Gastroesophageal sphincter (tissue), 4 donors: Measurements from ENCODE around the gene SHPK. TPM values are rescaled to one million over a fixed set of nuclear protein-coding genes. Genes with fewer than 3 reads are reported as not detected.

Experiments used
- ATAC-seq: fragments of 150-250 bp; one replicate; pipeline ENCODE4 v1.9.1; 2016; ENCODE audit warnings: mild to moderate bottlenecking, moderate library complexity
- H3K27ac ChIP-seq, 4 donors: fragments of 200-600 bp; sonication (generic) in 3 of 4; 1 replicate in 3 of 4; 2 replicates in 1 of 4; pipeline ENCODE4 v1.5.1; 2016 to 2019
- H3K27me3 ChIP-seq: fragments of 200-600 bp; sonication (generic); one replicate; pipeline ENCODE4 v1.5.1; 2019
- H3K36me3 ChIP-seq, 2 donors: fragments of 200-600 bp; sonication (generic); one replicate each; pipeline ENCODE4 v1.5.1; 2019; ENCODE audit warnings: control low read depth in 1 of 2
- H3K4me1 ChIP-seq, 3 donors: fragments of 200-600 bp; sonication (generic); 1 replicate in 2 of 3; 2 replicates in 1 of 3; pipeline ENCODE4 v1.5.1; 2016 to 2019; ENCODE audit warnings: control low read depth in 2 of 3
- H3K4me3 ChIP-seq, 2 donors: fragments of 200-600 bp; sonication (generic); one replicate each; pipeline ENCODE4 v1.5.1; 2019; ENCODE audit warnings: mild to moderate bottlenecking in 1 of 2, moderate library complexity in 1 of 2
- H3K9me3 ChIP-seq, 3 donors: fragments of 200-600 bp; sonication (generic); one replicate each; pipeline ENCODE4 v1.5.1; 2017 to 2019; ENCODE audit warnings: control low read depth in 2 of 3
- CTCF ChIP-seq, 4 experiments: fragments of 200-600 bp in 2 of 4; fragments of 450-650 bp in 2 of 4; sonication (generic) in 1 of 4; IDR thresholded peaks; one replicate each; pipeline ENCODE4 v1.5.1; 2017 to 2019; ENCODE audit warnings: antibody characterized with exemption in 4 of 4, mild to moderate bottlenecking in 2 of 4, moderate library complexity in 2 of 4
- EP300 ChIP-seq: sonication (generic); formaldehyde crosslinking; IDR thresholded peaks from one replicate; pipeline ENCODE4 v1.6.1; 2017; ENCODE audit warnings: antibody characterized with exemption, mild to moderate bottlenecking
- POLR2A ChIP-seq, 2 donors: fragments of 450-650 bp; IDR thresholded peaks; one replicate each; pipeline ENCODE4 v1.6.1; 2017; ENCODE audit warnings: antibody characterized with exemption in 2 of 2, mild to moderate bottlenecking in 2 of 2, moderate library complexity in 1 of 2
- POLR2AphosphoS5 ChIP-seq: sonication (generic); formaldehyde crosslinking; IDR thresholded peaks from one replicate; pipeline ENCODE4 v1.6.1; 2017; ENCODE audit warnings: antibody characterized with exemption
- WGBS, 2 donors: methylation state at CpG; one replicate each; pipeline ENCODE4 v1.1.5; 2018; ENCODE audit warnings: low coverage in 1 of 2; 5-methylcytosine and 5-hydroxymethylcytosine counted together
- total RNA-seq, 4 donors: library from RNA; depleted of rRNA; stranded (reverse); fragments of >200 nt; gene quantifications; one replicate each; pipeline ENCODE4 v1.1.0, GENCODE V29; 2016

The SHPK gene
- total RNA-seq, 4 donors from 2014 or later = 5.9 to 11.1 (median 9.8) TPM

DNA sequence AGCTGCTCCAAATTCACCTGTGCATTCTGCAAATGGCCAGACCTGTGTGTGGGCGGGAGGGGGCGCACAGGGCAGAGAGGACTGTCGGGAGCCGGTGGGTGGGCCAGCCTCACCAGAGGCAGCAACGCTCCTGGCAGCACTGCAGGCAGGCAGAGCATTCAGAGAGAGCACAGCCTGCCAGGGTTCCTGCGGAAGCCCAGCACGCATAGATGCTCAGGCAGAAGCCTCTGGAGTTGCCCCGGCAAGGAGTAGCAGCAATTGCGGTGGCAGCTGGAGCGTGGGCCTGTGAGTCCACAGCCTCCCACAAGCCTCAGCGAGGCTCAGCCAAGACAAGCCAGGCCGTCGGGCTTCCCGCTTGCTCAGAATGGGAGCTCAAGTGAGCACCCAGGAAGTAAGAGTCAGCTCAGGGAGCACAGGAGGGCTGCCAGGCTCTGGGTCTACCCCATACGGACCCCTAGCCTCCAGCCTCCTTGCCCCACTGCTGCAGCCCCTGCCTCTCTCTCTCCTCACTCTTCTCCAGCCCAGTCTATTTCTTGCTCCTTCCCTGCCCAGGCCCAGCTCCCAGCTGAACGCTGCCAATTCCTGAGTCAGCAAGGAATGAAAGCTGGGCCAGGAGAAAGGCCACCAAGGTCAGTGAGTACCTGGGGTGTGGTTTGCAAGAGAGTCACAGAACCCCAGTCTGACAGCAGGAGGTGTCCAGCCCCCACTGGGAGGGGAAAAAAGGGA lies 42.2 kb upstream of the SHPK start:
- WGBS, 2 donors = 62% methylated on average over 6 of the region's 16 CpGs; no CpG with 5 or more reads in 1 of the 2 donors
- Histone ChIP-seq H3K9me3 (no peaks in the 10 kb centered on the region), H3K4me1 (no peaks in the 10 kb centered on the region), H3K27me3 (peaks cover 50% of the 10 kb centered on the region), H3K27ac (no peak overlapping the region), H3K4me3 (no peak overlapping the region), H3K36me3 (no peaks in the 10 kb centered on the region)
- no peak for TF ChIP-seq POLR2A (IDR thresholded peaks at IDR 0.05)
- TF ChIP-seq CTCF (IDR thresholded peaks at IDR 0.05) = no peak
- TF ChIP-seq EP300 = no peak
- TF ChIP-seq POLR2AphosphoS5 = no peak
- ATAC-seq = no peak

- Histone ChIP-seq H3K36me3 (peaks cover 0 to 7% of the 10 kb centered on the region in 2 donors), H3K27me3 (peaks cover 27% of the 10 kb centered on the region), H3K4me1 (no peaks in the 10 kb centered on the region), H3K9me3 (no peaks in the 10 kb centered on the region), H3K4me3 (no peak overlapping the region), H3K27ac (no peak overlapping the region)
- no peak for ATAC-seq
- no CpG with 5 or more reads among the region's 11 CpGs for WGBS, 2 donors
- TF ChIP-seq CTCF (IDR thresholded peaks at IDR 0.05) (no peak), POLR2AphosphoS5 (no peak), EP300 (no peak), POLR2A (IDR thresholded peaks at IDR 0.05) (no peak)
These were observed 39.8 kb upstream of the SHPK start for GRCh38 chr17:3675886-3676285.

DNA sequence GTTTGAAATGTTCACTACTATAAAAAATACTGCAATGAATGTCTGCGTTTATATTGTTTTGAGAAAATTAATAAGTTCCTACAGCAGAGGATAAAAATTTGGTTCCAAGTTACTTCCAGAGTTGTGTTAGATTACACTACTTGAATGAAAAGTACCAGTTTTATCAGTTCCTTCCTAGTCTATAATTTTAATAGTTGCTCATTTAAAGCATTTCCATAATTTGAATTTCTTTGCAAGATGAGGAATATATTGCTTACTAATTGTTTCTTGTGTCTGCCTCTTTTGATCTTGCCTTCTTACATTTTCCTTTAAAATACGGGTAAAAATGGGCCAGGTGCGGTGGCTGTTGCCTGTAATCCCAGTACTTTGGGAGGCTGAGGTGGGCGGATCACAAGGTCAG lies 36.5 kb upstream of the SHPK start:
- 63 to 97% methylated on average over 1 to 4 of the region's 4 CpGs for WGBS, 2 donors
- Histone ChIP-seq H3K9me3 (no peaks in the 10 kb centered on the region), H3K4me1 (peaks cover 0 to 18% (median 12%) of the 10 kb centered on the region in 3 donors), H3K4me3 (no peak overlapping the region), H3K36me3 (peaks cover 0 to 10% of the 10 kb centered on the region in 2 donors), H3K27me3 (peaks cover 3% of the 10 kb centered on the region), H3K27ac (no peak overlapping the region)
- TF ChIP-seq POLR2A (IDR thresholded peaks at IDR 0.05) (no peak), POLR2AphosphoS5 (no peak), EP300 (no peak), CTCF (IDR thresholded peaks at IDR 0.05) (no peak)
- no peak for ATAC-seq

- Histone ChIP-seq H3K36me3 (peaks cover 0 to 16% of the 10 kb centered on the region in 2 donors), H3K27ac (peak overlapping the region in 2 of 4 donors; percentile 93 to 97), H3K27me3 (no peaks in the 10 kb centered on the region), H3K4me3 (peak overlapping the region; percentile 90 to 97), H3K4me1 (peaks cover 0 to 46% (median 29%) of the 10 kb centered on the region in 3 donors), H3K9me3 (no peaks in the 10 kb centered on the region)
- 43 to 50% methylated on average over 11 to 12 of the region's 12 CpGs for WGBS, 2 donors
- no peak for ATAC-seq
- TF ChIP-seq EP300 (no peak), POLR2A (IDR thresholded peaks at IDR 0.05) (no peak), CTCF (IDR thresholded peaks at IDR 0.05) (no peak), POLR2AphosphoS5 (no peak)
These were observed 33.5 kb upstream of the SHPK start for GRCh38 chr17:3669548-3669947.

DNA sequence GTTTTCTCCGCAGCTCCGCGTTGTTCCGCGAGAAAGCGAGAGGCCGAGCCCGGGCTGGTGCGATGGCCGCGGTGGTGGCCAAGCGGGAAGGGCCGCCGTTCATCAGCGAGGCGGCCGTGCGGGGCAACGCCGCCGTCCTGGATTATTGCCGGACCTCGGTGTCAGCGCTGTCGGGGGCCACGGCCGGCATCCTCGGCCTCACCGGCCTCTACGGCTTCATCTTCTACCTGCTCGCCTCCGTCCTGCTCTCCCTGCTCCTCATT lies 33.0 kb upstream of the SHPK start:
- 0% methylated on average over 3 to 4 of the region's 32 CpGs for WGBS, 2 donors
- H3K9me3 ChIP-seq = no peaks in the 10 kb centered on the region

More for the DNA sequence above, 33.0 kb upstream of the SHPK start:
- H3K27ac ChIP-seq = peak overlapping the region; percentile 73 to 100 (median 95)
- TF ChIP-seq EP300 (no peak), POLR2A (IDR thresholded peaks at IDR 0.05) (no peak), POLR2AphosphoS5 (no peak), CTCF (IDR thresholded peaks at IDR 0.05) (no peak)
- H3K4me1 ChIP-seq = peaks cover 0 to 46% (median 29%) of the 10 kb centered on the region in 3 donors
- ATAC-seq = no peak
- peaks cover 0 to 21% of the 10 kb centered on the region in 2 donors for H3K36me3 ChIP-seq
- no peaks in the 10 kb centered on the region for H3K27me3 ChIP-seq
- H3K4me3 ChIP-seq = peak overlapping the region; percentile 90 to 97
